ENCODE data around the gene SLC39A11. TPM values are rescaled to one million over a fixed set of nuclear protein-coding genes. Genes with fewer than 3 reads are reported as not detected.

SLC39A11 gene
- total and polyA plus RNA-seq, 4 donors, result 18.9 to 44.9 (median 28.2) TPM

DNA sequence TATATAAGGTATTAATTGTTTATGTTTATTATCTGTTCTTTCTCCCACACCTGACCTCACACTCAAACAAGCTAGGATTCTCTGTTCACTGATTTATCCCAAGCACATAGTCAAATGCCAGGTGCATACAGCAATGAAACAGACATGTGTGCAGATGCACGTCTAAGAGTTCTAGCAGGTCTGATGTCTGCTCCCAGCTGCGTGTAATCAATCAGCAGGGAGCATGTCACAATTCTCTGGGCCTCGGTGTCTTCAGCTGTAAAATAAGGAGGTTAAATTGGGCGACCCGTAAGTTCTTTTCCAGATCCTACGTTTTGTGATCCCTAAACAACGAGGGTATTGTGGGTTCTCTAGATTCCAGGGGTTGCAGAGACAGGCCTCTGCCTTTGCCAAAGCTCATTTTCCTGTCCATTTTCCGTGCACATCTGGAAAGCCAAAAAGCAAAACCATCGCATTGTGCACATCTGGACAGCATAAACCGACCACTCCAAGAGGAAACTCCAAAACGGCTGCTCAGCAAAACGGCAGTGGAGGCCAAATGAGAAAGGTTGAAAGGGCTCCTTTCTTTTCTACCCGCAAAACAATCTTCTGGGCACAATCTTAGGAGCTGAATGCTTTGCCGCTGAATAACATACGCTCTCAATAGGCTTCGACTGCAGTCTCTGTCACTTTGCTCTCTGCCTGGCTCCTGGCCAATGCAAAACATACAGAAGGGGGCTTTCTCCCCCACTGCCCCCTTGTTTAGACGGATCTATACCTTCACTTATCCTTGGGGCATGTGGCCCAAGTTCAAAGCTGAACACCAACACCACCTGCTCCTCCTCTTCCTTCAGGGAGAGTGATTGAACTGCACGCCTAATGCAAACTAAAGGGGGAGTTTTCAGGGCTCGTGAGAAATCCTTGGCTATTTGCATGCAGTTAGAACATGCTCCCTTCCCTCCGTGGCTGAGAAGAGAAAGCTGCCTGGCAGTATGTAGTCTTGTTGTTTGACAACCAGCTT, 426.3 kb downstream of the SLC39A11 start:
- Histone ChIP-seq H3K9me3 (ENCODE audit: control insufficient read depth in 4 of 4, low read length in 3 of 4) (no peaks in the 10 kb centered on the region), H3K36me3 (ENCODE audit: control insufficient read depth in 4 of 4, insufficient read depth in 3 of 4, low read depth in 1 of 4, low read length in 3 of 4) (no peaks in the 10 kb centered on the region), H3K4me3 (ENCODE audit: low read depth in 1 of 3, low read length in 3 of 3) (no peak overlapping the region), H3K27me3 (ENCODE audit: control insufficient read depth in 4 of 4, insufficient read depth in 4 of 4, low read length in 3 of 4) (no peaks in the 10 kb centered on the region), H3K9ac (ENCODE audit: low read depth in 1 of 2, low read length in 2 of 2) (no peak overlapping the region), H3K4me1 (ENCODE audit: control insufficient read depth in 4 of 4, insufficient read depth in 4 of 4, low read length in 3 of 4) (no peaks in the 10 kb centered on the region), H3K27ac (ENCODE audit: low read depth in 1 of 2, low read length in 2 of 2) (no peak overlapping the region)
- DNase-seq (ENCODE audit: low spot score), result no peak
- no peak for TF ChIP-seq FOXA2 (IDR thresholded peaks at IDR 0.05)
- TF ChIP-seq NR2F2 (IDR thresholded peaks at IDR 0.05), result no peak
- TF ChIP-seq, protein P1, sequence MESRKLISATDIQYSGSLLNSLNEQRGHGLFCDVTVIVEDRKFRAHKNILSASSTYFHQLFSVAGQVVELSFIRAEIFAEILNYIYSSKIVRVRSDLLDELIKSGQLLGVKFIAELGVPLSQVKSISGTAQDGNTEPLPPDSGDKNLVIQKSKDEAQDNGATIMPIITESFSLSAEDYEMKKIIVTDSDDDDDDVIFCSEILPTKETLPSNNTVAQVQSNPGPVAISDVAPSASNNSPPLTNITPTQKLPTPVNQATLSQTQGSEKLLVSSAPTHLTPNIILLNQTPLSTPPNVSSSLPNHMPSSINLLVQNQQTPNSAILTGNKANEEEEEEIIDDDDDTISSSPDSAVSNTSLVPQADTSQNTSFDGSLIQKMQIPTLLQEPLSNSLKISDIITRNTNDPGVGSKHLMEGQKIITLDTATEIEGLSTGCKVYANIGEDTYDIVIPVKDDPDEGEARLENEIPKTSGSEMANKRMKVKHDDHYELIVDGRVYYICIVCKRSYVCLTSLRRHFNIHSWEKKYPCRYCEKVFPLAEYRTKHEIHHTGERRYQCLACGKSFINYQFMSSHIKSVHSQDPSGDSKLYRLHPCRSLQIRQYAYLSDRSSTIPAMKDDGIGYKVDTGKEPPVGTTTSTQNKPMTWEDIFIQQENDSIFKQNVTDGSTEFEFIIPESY (IDR thresholded peaks at IDR 0.05), result no peak
- no peak for TF ChIP-seq RXRA (IDR thresholded peaks at IDR 0.05)
- WGBS, result 84% methylated on average over 20 of the region's 20 CpGs

DNA sequence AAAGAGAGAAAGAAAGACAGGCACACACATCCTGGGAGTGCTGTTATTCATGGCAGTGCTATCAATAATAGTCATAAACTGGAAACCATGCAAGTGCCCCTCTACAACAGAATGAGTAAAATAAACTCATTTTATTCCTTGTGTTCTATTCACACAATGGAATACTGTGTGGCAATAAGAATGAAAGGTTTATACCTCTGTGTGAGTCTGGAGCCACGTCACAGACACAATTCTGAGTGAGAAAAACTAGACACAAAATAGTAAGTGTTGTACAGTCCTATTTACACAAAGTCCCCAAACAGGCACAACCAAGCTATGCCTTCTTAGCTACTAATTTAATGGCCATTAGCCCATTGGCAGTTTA, 429.7 kb downstream of the SLC39A11 start:
- 90% methylated on average over 1 of the region's 1 CpG for WGBS
- no peak overlapping the region for H3K9ac ChIP-seq (ENCODE audit: low read depth in 1 of 2, low read length in 2 of 2)
- no peaks in the 10 kb centered on the region for H3K27me3 ChIP-seq (ENCODE audit: control insufficient read depth in 4 of 4, insufficient read depth in 4 of 4, low read length in 3 of 4)
- no peaks in the 10 kb centered on the region for H3K36me3 ChIP-seq (ENCODE audit: control insufficient read depth in 4 of 4, insufficient read depth in 3 of 4, low read depth in 1 of 4, low read length in 3 of 4)
- H3K27ac ChIP-seq (ENCODE audit: low read depth in 1 of 2, low read length in 2 of 2), result no peak overlapping the region
- DNase-seq (ENCODE audit: low spot score), result no peak
- H3K4me1 ChIP-seq (ENCODE audit: control insufficient read depth in 4 of 4, insufficient read depth in 4 of 4, low read length in 3 of 4), result no peaks in the 10 kb centered on the region
- no peak for TF ChIP-seq RXRA (IDR thresholded peaks at IDR 0.05)
- TF ChIP-seq NR2F2 (IDR thresholded peaks at IDR 0.05), result no peak
- TF ChIP-seq HNF4A (conservative IDR thresholded peaks at IDR 0.05), result no peak
- TF ChIP-seq, protein P2, sequence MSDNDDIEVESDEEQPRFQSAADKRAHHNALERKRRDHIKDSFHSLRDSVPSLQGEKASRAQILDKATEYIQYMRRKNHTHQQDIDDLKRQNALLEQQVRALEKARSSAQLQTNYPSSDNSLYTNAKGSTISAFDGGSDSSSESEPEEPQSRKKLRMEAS (IDR thresholded peaks at IDR 0.05), result no peak
- H3K9me3 ChIP-seq (ENCODE audit: control insufficient read depth in 4 of 4, low read length in 3 of 4), result no peaks in the 10 kb centered on the region
- H3K4me3 ChIP-seq (ENCODE audit: low read depth in 1 of 3, low read length in 3 of 3), result no peak overlapping the region

DNA sequence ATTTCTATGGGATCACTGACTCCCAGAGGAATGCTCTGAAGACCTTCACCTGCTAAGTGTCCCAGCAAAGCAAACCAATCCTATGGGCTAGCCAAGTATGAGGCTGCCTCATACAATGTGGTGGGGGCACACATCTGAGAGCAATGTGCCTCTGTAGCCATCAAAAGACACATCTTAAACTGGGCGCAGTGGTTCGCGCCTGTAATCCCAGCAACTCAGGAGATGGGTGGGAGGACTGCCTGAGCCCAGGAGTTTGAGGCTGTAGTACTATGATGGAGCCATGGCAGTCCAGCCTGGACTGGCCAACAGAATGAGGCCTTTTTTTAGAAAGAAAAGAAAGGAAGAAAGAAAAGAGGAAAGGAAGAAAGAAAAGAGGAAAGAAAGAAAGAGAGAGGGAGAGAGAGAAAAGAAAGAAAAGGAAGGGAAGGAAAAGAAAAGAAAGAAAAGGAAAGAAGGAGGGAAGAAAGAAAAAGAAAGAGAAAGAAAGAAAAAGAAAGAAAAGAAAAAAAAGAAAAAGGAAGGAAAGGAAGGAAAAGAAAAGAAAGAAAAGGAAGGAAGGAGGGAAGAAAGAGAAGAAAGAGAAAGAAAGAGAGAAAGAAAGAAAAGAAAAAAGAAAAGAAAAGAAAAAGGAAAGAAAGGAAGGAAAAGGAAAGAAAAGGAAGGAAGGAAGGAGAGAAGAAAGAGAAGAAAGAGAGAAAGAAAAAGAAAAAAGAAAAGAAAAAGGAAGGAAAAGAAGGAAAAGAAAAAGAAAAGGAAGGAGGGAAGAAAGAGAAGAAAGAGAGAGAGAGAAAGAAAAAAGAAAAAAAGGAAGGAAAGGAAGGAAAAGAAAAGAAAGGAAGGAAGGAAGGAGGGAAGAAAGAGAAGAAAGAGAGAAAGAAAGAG, 430.3 kb downstream of the SLC39A11 start:
- no peaks in the 10 kb centered on the region for H3K4me1 ChIP-seq (ENCODE audit: control insufficient read depth in 4 of 4, insufficient read depth in 4 of 4, low read length in 3 of 4)
- no peak overlapping the region for H3K27ac ChIP-seq (ENCODE audit: low read depth in 1 of 2, low read length in 2 of 2)
- WGBS, result 70% methylated on average over 3 of the region's 3 CpGs
- H3K9ac ChIP-seq (ENCODE audit: low read depth in 1 of 2, low read length in 2 of 2), result no peak overlapping the region
- no peaks in the 10 kb centered on the region for H3K27me3 ChIP-seq (ENCODE audit: control insufficient read depth in 4 of 4, insufficient read depth in 4 of 4, low read length in 3 of 4)
- H3K9me3 ChIP-seq (ENCODE audit: control insufficient read depth in 4 of 4, low read length in 3 of 4), result no peaks in the 10 kb centered on the region
- DNase-seq (ENCODE audit: low spot score), result no peak
- H3K4me3 ChIP-seq (ENCODE audit: low read depth in 1 of 3, low read length in 3 of 3), result no peak overlapping the region
- H3K36me3 ChIP-seq (ENCODE audit: control insufficient read depth in 4 of 4, insufficient read depth in 3 of 4, low read depth in 1 of 4, low read length in 3 of 4), result no peaks in the 10 kb centered on the region
- TF ChIP-seq, protein P2 (IDR thresholded peaks at IDR 0.05), result no peak
- TF ChIP-seq RXRA (IDR thresholded peaks at IDR 0.05), result no peak
- TF ChIP-seq, protein P3, sequence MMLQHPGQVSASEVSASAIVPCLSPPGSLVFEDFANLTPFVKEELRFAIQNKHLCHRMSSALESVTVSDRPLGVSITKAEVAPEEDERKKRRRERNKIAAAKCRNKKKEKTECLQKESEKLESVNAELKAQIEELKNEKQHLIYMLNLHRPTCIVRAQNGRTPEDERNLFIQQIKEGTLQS (IDR thresholded peaks at IDR 0.05), result no peak
- no peak for TF ChIP-seq HNF4G (IDR thresholded peaks at IDR 0.05)
- no peak for TF ChIP-seq SP1 (IDR thresholded peaks at IDR 0.05)
- no peak for TF ChIP-seq NR2F2 (IDR thresholded peaks at IDR 0.05)
- TF ChIP-seq YY1 (IDR thresholded peaks at IDR 0.05), result no peak
- TF ChIP-seq, protein P4, sequence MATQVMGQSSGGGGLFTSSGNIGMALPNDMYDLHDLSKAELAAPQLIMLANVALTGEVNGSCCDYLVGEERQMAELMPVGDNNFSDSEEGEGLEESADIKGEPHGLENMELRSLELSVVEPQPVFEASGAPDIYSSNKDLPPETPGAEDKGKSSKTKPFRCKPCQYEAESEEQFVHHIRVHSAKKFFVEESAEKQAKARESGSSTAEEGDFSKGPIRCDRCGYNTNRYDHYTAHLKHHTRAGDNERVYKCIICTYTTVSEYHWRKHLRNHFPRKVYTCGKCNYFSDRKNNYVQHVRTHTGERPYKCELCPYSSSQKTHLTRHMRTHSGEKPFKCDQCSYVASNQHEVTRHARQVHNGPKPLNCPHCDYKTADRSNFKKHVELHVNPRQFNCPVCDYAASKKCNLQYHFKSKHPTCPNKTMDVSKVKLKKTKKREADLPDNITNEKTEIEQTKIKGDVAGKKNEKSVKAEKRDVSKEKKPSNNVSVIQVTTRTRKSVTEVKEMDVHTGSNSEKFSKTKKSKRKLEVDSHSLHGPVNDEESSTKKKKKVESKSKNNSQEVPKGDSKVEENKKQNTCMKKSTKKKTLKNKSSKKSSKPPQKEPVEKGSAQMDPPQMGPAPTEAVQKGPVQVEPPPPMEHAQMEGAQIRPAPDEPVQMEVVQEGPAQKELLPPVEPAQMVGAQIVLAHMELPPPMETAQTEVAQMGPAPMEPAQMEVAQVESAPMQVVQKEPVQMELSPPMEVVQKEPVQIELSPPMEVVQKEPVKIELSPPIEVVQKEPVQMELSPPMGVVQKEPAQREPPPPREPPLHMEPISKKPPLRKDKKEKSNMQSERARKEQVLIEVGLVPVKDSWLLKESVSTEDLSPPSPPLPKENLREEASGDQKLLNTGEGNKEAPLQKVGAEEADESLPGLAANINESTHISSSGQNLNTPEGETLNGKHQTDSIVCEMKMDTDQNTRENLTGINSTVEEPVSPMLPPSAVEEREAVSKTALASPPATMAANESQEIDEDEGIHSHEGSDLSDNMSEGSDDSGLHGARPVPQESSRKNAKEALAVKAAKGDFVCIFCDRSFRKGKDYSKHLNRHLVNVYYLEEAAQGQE (IDR thresholded peaks at IDR 0.05), result no peak
- TF ChIP-seq, protein P1 (IDR thresholded peaks at IDR 0.05), result no peak
- no peak for TF ChIP-seq FOXA1 (IDR thresholded peaks at IDR 0.05)
- TF ChIP-seq RAD21 (IDR thresholded peaks at IDR 0.05), result no peak
- no peak for TF ChIP-seq TAF1 (conservative IDR thresholded peaks at IDR 0.05)
- TF ChIP-seq GABPA (IDR thresholded peaks at IDR 0.05 in 1 of 2, conservative IDR thresholded peaks at IDR 0.05 in 1 of 2), result no peak
